Right lobe of liver (tissue), 6 donors: Measurements from ENCODE around the gene SAA1. TPM values are rescaled to one million over a fixed set of nuclear protein-coding genes. Genes with fewer than 3 reads are reported as not detected.

Experiments
- ATAC-seq, 4 donors: fragments of 200-7000 bp; cut with Tn5 transposase; one replicate each; pipeline ENCODE4 v1.9.1; 2020; ENCODE audit warnings: mild to moderate bottlenecking in 4 of 4, moderate library complexity in 4 of 4
- DNase-seq, 3 donors: peaks; one replicate each; pipeline ENCODE4 v3.0.0-alpha.2; 2020
- H3K27ac ChIP-seq, 3 donors: fragments of 200-600 bp; one replicate each; pipeline ENCODE4 v1.8.0; 2022
- H3K27me3 ChIP-seq, 2 donors: fragments of 200-600 bp; one replicate each; pipeline ENCODE4 v1.8.0; 2022
- H3K36me3 ChIP-seq, 4 donors: fragments of 200-600 bp; sonication (generic) in 1 of 4; one replicate each; pipeline versions ENCODE4 v1.5.1 to v1.8.0; 2017 to 2022; ENCODE audit warnings: control low read depth in 1 of 4
- H3K4me1 ChIP-seq, 4 donors: fragments of 200-600 bp; sonication (generic) in 1 of 4; one replicate each; pipeline versions ENCODE4 v1.5.1 to v1.8.0; 2017 to 2022; ENCODE audit warnings: control low read depth in 1 of 4
- H3K4me3 ChIP-seq, 3 donors: fragments of 200-600 bp; one replicate each; pipeline ENCODE4 v1.8.0; 2022
- H3K9me3 ChIP-seq, 4 donors: fragments of 200-600 bp; sonication (generic) in 1 of 4; one replicate each; pipeline versions ENCODE4 v1.5.1 to v1.8.0; 2017 to 2022; ENCODE audit warnings: control low read depth in 1 of 4
- POLR2A ChIP-seq: fragments of 450-650 bp; IDR thresholded peaks from one replicate; pipeline ENCODE4 v1.6.1; 2017; ENCODE audit warnings: antibody characterized with exemption, mild to moderate bottlenecking
- WGBS: methylation state at CpG from one replicate; pipeline ENCODE4 v1.1.6; 2018; ENCODE audit warnings: low coverage, low lambda C conversion rate; ENCODE audit not compliant: insufficient coverage; ENCODE audit errors: missing lambda C conversion rate; 5-methylcytosine and 5-hydroxymethylcytosine counted together
- intact Hi-C, 2 donors: fragments of 100-400 bp; cut with DNase I; formaldehyde crosslinking; loops; one replicate each; pipeline versions ENCODE4 v1.11.2 to v1.14.1; 2022
- total RNA-seq, 6 experiments: library from RNA; depleted of rRNA in 2 of 6; stranded (reverse); fragments of >200 nt in 2 of 6; fragmentation: NEBNext Ultra II Directional in 3 of 6; extraction: Animal tissue kit (Norgen Biotek cat#: 25700) in 3 of 6; gene quantifications; one replicate each; pipeline versions ENCODE4 v1.1.0 to v1.2.4, GENCODE V29; 2016 to 2023
- TF ChIP-seq, protein P1 (sequence below), 4 donors: fragments of 200-600 bp in 3 of 4; fragments of 450-650 bp in 1 of 4; IDR thresholded peaks; one replicate each; pipeline versions ENCODE4 v1.5.1 to v1.8.0; 2016 to 2022; ENCODE audit warnings: antibody characterized with exemption in 4 of 4, mild to moderate bottlenecking in 2 of 4
- donor health status: DM: no; HTN: yes; CAD: no.
- donor health status: DM: no; HTN: no; CAD: no.
- donor health status: DM: no; HTN: no; CAD: no.
- donor health status: DM: no; HTN: yes; CAD: no.
- donor health status: DM: no; HTN: yes; CAD: no.

Gene SAA1
- total RNA-seq, 6 experiments from 2014 or later, result 7,699 to 33,192 (median 12,593) TPM

DNA sequence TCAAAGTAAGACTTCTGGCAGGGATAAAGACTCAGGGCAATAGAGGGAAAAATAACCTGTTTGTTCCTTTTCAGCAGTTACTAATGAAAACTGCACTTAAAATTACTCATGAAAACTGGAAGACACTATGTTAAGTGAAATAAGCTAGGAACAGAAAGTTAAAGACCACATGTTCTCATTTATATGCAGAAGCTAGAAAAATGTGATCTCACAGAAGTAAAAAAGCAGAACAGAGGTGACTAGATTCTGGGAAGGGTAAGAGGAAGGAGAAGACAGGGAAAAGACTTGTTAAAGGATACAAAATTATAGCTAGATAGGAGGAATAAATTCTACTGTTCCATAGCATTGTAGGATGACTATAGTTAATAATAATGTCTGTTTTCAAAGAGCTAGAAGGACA is 33.7 kb downstream of the SAA1 start:
- TF ChIP-seq, protein P1, sequence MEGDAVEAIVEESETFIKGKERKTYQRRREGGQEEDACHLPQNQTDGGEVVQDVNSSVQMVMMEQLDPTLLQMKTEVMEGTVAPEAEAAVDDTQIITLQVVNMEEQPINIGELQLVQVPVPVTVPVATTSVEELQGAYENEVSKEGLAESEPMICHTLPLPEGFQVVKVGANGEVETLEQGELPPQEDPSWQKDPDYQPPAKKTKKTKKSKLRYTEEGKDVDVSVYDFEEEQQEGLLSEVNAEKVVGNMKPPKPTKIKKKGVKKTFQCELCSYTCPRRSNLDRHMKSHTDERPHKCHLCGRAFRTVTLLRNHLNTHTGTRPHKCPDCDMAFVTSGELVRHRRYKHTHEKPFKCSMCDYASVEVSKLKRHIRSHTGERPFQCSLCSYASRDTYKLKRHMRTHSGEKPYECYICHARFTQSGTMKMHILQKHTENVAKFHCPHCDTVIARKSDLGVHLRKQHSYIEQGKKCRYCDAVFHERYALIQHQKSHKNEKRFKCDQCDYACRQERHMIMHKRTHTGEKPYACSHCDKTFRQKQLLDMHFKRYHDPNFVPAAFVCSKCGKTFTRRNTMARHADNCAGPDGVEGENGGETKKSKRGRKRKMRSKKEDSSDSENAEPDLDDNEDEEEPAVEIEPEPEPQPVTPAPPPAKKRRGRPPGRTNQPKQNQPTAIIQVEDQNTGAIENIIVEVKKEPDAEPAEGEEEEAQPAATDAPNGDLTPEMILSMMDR (IDR thresholded peaks at IDR 0.05), result no peak
- TF ChIP-seq POLR2A, result no peak
- H3K4me1 ChIP-seq, result peaks cover 0 to 5% (median 0%) of the 10 kb centered on the region in 4 donors
- no peak overlapping the region for H3K27ac ChIP-seq
- no peaks in the 10 kb centered on the region for H3K27me3 ChIP-seq
- no peaks in the 10 kb centered on the region for H3K9me3 ChIP-seq
- peaks cover 0 to 85% (median 54%) of the 10 kb centered on the region in 4 donors for H3K36me3 ChIP-seq
- H3K4me3 ChIP-seq, result no peak overlapping the region
- DNase-seq (no peak), ATAC-seq (peak in 1 of 4 donors; percentile 27)
- intact Hi-C loops, result no loop called here

- ATAC-seq, result peak; percentile 56 to 78 (median 64)
- no peak overlapping the region for H3K27ac ChIP-seq
- H3K27me3 ChIP-seq, result no peaks in the 10 kb centered on the region
- peaks cover 0 to 58% (median 40%) of the 10 kb centered on the region in 4 donors for H3K36me3 ChIP-seq
- peak in 1 of 3 donors; percentile 49 for DNase-seq
- H3K9me3 ChIP-seq, result no peaks in the 10 kb centered on the region
- no peak for TF ChIP-seq POLR2A
- TF ChIP-seq, protein P1 (IDR thresholded peaks at IDR 0.05), result no peak
- intact Hi-C loops, result no loop called here
- no peak overlapping the region for H3K4me3 ChIP-seq
- peaks cover 0 to 28% (median 0%) of the 10 kb centered on the region in 4 donors for H3K4me1 ChIP-seq
These were observed 38.7 kb downstream of the SAA1 start for GRCh38 chr11:18304745-18305144.

DNA sequence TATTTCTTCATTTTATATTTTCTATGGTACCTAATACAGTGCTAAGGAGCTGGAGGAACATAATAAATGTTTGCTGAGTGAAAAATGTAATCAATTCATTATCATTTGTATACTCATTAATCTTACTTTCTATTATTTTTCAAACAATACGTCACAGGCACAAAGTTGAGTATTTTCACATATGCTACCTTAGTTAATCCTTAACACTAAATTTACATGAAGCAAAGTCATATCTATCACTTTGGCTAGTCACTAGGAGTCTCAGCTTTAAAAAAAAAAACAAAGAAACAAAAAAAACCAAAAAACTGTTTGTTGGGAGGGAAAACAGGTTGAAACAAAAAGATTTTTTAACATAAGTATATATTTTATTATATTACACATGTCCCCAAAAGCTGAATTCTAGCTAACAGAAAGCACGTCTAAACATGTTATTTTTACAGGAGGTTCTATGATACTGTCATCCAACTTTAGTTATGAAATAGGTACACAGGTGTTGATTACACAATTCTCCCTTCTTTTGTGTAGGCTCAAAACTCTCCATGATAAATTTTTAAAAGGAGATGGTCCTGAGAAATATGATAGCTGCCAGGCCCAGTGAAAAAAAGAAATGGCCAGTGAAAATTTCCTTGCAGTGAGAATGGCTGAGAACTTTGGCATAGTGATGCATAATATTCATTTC is 41.5 kb downstream of the SAA1 start:
- TF ChIP-seq, protein P1 (IDR thresholded peaks at IDR 0.05), result no peak
- TF ChIP-seq POLR2A, result no peak
- Histone ChIP-seq H3K9me3 (no peaks in the 10 kb centered on the region), H3K27ac (peak overlapping the region; percentile 4 to 18 (median 7)), H3K36me3 (peaks cover 0 to 36% (median 27%) of the 10 kb centered on the region in 4 donors), H3K27me3 (no peaks in the 10 kb centered on the region), H3K4me1 (peaks cover 0 to 46% (median 0%) of the 10 kb centered on the region in 4 donors), H3K4me3 (peak overlapping the region in 1 of 3 donors; percentile 1)
- intact Hi-C loops, result no loop called here
- DNase-seq (no peak), ATAC-seq (peak in 3 of 4 donors; percentile 38 to 51 (median 40))
- WGBS, result 30% methylated on average over 2 of the region's 2 CpGs

- H3K4me1 ChIP-seq, result peaks cover 0 to 46% (median 0%) of the 10 kb centered on the region in 4 donors
- H3K9me3 ChIP-seq, result no peaks in the 10 kb centered on the region
- no peak for ATAC-seq
- TF ChIP-seq, protein P1 (IDR thresholded peaks at IDR 0.05), result no peak
- no peak for TF ChIP-seq POLR2A
- H3K27me3 ChIP-seq, result no peaks in the 10 kb centered on the region
- no peak for DNase-seq
- intact Hi-C loops, result no loop called here
- H3K36me3 ChIP-seq, result peaks cover 0 to 32% (median 23%) of the 10 kb centered on the region in 4 donors
- H3K27ac ChIP-seq, result peak overlapping the region in 1 of 3 donors; percentile 4
- H3K4me3 ChIP-seq, result peak overlapping the region in 1 of 3 donors; percentile 1
- 97% methylated on average over 2 of the region's 2 CpGs for WGBS
These were observed 42.2 kb downstream of the SAA1 start for GRCh38 chr11:18308242-18308641.
